ENCODE results near the gene SCAMP5.

DNA sequence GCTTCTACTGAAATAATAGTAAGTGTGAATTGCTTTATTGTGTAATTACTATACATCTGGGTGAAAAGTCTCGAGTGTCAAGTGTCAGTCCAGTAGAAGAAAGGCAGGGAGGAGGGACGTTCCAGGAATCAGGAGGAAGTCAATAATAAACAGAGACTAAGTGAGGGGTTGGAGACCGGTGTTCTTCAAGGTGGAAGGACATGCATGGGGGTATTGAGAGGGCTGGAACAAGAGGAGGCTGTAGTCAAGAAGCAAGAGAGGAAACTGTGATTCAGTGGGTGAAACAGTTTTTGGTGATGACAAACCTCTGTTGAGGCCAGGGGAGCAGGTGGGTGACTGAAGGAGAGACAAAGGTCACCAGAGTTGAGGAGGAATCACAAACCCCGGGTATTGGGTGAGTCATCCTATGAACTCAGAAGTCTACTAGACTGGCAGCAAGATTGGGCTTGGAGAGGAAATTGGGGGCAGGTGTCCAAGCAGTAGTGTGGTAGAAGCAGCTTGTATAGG lies 11.6 kb upstream of the SCAMP5 start:
- TF ChIP-seq, protein P1, sequence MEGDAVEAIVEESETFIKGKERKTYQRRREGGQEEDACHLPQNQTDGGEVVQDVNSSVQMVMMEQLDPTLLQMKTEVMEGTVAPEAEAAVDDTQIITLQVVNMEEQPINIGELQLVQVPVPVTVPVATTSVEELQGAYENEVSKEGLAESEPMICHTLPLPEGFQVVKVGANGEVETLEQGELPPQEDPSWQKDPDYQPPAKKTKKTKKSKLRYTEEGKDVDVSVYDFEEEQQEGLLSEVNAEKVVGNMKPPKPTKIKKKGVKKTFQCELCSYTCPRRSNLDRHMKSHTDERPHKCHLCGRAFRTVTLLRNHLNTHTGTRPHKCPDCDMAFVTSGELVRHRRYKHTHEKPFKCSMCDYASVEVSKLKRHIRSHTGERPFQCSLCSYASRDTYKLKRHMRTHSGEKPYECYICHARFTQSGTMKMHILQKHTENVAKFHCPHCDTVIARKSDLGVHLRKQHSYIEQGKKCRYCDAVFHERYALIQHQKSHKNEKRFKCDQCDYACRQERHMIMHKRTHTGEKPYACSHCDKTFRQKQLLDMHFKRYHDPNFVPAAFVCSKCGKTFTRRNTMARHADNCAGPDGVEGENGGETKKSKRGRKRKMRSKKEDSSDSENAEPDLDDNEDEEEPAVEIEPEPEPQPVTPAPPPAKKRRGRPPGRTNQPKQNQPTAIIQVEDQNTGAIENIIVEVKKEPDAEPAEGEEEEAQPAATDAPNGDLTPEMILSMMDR (IDR thresholded peaks at IDR 0.05), result no peak
- no peak for TF ChIP-seq ZFX (IDR thresholded peaks at IDR 0.05; ENCODE audit: borderline replicate concordance)
